NCI-H1105 (cell line): ENCODE measurements around the gene ATP13A5.

Source experiments
- DNase-seq: peaks from one replicate; lab custom pipeline; 2025; lab: John Stamatoyannopoulos, UW

Gene ATP13A5

GRCh38 chr3:193269343-193270028 lies 109.1 kb downstream of the ATP13A5 start:
- no peak for DNase-seq

GRCh38 chr3:193262707-193263106 lies 115.8 kb downstream of the ATP13A5 start:
- no peak for DNase-seq

GRCh38 chr3:193261970-193262369 lies 116.6 kb downstream of the ATP13A5 start:
- no peak for DNase-seq

- no peak for DNase-seq
These were observed 124.4 kb downstream of the ATP13A5 start for GRCh38 chr3:193253986-193254660.

- no peak for DNase-seq
These were observed 128.1 kb downstream of the ATP13A5 start for GRCh38 chr3:193250492-193250891.

GRCh38 chr3:193248848-193249468 lies 129.6 kb downstream of the ATP13A5 start:
- no peak for DNase-seq

- no peak for DNase-seq
These were observed 135.0 kb downstream of the ATP13A5 start for GRCh38 chr3:193243571-193243970.

- no peak for DNase-seq
These were observed 136.8 kb downstream of the ATP13A5 start for GRCh38 chr3:193241716-193242115.

GRCh38 chr3:193240850-193241706 lies 137.5 kb downstream of the ATP13A5 start, which contains the start of gene PLAAT1:
PLAAT1 (plus strand) TSS chr3:193241222; CDS start chr3:193255651, 14,429 bp downstream.
- DNase-seq: peak; percentile 90

GRCh38 chr3:193240436-193240849 lies 138.1 kb downstream of the ATP13A5 start:
- no peak for DNase-seq

- no peak for DNase-seq
These were observed 141.5 kb downstream of the ATP13A5 start for GRCh38 chr3:193237030-193237429.

GRCh38 chr3:193236599-193236998 lies 142.0 kb downstream of the ATP13A5 start:
- DNase-seq: no peak

GRCh38 chr3:193231201-193231600 lies 147.4 kb downstream of the ATP13A5 start:
- no peak for DNase-seq

GRCh38 chr3:193230610-193231009 lies 147.9 kb downstream of the ATP13A5 start:
- DNase-seq: no peak

- no peak for DNase-seq
These were observed 148.6 kb downstream of the ATP13A5 start for GRCh38 chr3:193229851-193230420.

- DNase-seq: no peak
These were observed 150.3 kb downstream of the ATP13A5 start for GRCh38 chr3:193228206-193228605.

- DNase-seq: no peak
These were observed 153.0 kb downstream of the ATP13A5 start for GRCh38 chr3:193225302-193226125.
